NCI-H345 treated with DMSO at 0.1 percent for 48 hours (cell line): ENCODE data around the gene NOTO.
"Not testable (repeated sequence)": the region's sequence is repeated elsewhere in the genome, so short reads cannot be mapped to it uniquely, and the experiment has no call there.

Experiments
- DNase-seq: peaks from one replicate; lab custom pipeline; 2025; ENCODE audit not compliant: unreplicated experiment; lab: John Stamatoyannopoulos, UW

NOTO gene

DNA sequence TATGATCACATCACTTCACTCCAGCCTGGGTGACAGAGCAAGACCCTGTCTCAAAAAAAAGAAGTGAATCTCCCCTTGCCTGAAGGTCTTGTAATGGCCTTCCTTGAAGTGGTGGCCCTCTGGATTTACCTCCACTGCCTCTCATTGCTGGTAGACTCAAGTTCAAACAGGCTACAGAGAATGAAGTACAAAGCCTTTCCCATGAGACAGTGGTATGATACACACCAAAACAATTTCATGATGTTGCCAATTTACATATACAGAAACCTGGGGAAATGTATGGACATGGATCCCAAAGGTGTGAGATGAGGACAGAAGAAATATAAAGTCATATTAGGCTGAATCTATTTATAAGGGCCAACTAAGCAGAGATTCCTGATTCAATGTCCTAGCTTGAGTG, 4.8 kb upstream of the NOTO start:
- no peak for DNase-seq

DNA sequence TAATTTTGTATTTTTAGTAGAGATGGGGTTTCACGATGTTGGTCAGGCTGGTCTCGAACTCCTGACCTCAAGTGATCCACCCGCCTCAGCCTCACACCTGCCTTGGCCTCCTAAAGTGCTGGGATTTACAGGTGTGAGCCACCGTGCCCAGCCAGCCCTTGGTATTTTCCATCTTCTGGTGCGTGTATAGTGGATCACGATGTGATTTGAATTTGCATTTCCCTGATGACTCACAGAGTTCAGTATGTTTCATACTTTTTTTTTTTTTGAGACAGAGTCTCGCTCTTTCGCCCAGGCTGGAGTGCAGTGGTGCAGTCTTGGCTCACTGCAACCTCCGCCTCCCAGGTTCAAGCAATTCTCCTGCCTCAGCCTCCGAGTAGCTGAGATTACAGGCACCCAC, 2.1 kb upstream of the NOTO start:
- not testable (repeated sequence) for DNase-seq

DNA sequence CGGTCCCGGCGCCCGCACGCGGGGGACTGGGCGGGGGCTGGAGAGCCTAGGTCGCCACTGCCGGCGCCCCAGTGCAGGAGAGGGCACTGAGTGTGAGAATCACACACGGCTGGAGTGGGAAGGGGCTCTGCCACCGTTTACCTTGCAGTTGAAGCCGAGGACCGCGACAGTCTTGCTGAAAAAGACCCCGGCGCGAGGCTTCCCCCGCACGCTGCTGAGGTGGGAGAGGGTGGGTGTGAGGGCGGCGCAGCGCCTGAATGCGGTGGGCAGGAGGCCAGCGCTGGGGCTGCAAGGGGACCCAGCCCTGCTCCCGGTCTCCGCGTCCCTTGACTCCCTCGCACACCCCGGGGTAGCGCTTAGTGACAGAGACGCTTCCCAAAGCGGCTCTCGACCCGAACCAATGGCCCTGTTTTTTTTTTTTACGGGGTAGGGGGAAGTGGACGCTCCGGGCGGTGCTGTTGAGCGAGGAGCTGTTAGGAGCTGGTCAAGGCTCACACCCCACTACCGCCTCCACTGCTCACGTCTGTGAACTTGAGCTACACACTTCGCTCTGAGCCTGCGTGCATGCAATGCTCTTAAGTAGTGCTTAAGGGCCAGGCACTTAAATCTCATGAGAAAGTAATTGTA, 794 bp downstream of the NOTO start:
- no peak for DNase-seq

DNA sequence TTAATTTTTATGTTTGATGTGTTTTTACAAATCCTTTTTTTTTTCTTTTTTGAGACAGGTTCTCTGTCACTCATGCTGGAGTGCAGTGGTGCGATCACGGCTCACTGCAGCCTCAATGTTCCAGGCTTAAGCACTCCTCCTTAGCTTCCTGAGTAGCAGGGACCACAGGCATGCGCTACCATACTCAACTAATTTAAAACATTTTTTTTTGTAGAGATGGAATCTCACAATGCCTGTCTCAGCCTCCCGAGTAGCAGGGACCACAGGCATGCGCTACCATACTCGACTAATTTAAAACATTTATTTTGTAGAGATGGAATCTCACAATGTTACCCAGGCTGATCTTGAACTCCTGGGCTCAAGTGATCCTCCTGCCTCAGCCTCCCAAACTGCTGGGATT, 3.2 kb downstream of the NOTO start:
- no peak for DNase-seq

DNA sequence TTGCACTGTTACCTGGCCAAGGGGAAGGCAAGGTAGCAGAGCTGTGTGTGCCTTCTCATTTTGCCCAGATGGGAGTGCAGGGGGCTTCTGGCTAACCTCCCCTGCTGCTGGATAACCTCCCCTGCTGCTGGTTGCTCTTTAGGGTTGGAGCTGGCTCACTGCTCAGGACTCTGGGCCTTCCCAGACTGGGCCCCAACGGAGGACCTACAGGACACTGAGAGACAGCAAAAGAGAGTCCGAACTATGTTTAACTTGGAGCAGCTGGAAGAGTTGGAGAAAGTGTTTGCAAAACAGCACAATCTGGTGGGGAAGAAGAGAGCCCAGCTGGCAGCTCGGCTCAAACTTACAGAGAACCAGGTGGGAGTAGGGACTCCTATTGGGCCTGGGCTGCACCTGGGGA, 5.9 kb downstream of the NOTO start:
- DNase-seq, result no peak

DNA sequence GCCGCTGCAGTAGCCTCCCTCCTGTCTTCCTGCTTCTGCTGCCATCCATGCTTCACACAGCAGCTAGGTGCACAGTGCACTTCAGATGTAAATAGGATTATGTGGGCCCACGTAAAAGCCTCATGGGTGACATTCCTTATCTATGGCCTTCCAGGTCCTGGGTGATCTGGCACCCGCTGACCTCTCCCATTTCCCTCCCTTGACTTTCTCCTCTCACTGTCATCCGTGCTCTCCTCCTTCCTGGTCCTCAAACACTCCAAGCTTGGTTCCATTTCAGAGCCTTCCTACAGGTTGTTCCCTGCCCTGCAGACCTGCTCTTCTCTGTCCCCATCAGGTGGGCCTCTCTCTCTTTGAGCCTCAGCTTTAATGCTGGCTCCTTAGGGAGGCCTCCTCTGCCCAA, 7.6 kb downstream of the NOTO start:
- no peak for DNase-seq

DNA sequence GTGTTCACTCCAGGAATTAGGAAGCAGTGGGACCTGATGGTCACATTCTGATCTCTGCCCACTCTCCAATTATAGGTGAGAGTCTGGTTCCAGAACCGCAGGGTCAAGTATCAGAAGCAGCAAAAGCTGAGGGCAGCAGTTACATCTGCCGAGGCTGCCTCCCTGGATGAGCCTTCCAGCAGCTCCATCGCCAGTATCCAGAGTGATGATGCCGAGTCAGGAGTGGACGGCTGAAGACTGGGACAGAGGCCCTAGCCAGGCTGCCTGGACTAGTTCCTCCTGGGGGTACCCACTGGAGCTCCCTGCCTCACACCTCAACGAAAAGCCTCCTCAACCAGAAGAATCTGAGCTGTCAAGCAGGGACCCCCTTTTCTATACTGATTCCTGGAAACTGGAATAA, 8.3 kb downstream of the NOTO start:
- no peak for DNase-seq

DNA sequence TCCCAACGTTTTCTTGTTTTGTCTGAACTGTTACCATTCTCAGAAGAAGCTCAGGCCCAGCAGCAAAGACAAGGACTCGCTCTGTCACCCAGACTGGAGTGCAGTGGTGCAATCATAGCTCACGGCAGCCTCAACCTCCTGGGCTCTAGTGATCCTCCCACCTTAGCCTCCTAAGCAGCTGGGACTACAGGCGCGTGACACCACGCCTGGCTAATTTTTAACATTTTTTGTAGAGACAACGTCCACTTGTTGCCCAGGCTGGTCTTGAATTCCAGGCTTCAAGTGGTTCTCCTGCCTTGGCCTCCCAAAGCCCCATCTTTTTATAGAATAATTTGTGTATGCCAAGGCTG, 9.7 kb downstream of the NOTO start:
- DNase-seq, result no peak

DNA sequence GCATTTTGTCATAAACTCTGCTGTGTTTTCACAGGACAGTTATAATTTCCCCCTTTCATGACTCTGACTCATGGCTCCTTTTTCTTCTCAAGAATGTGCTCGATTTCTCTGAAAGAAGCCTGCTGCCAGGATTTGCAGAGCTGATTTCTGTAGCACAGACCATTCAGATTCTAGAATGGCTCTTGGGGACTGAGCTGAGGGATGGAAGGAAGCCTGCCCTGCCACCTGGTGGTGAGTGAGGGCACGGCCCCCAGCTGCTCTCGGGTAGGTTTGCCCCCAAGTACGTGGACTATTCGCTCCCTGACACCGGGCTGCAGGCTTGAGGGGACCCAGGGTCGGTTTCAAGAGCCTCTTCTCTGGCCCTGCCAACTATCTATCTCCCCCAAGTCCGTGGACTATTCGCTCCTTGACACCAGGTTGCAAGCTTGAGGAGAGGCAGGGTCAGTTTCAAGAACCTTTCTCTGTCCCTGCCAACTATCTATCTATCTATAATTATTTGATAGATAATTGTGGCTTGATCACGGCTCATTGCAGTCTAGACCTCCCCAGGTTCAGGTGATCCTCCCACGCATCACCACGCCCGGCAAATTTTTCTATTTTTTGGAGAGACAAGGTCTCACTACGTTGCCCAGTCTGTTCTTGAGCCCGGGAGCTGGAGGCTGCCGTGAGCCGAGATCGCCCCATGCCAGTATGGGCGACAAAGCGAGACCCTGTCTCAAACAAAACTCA, 10.2 kb downstream of the NOTO start:
- DNase-seq, result peak; percentile 28

DNA sequence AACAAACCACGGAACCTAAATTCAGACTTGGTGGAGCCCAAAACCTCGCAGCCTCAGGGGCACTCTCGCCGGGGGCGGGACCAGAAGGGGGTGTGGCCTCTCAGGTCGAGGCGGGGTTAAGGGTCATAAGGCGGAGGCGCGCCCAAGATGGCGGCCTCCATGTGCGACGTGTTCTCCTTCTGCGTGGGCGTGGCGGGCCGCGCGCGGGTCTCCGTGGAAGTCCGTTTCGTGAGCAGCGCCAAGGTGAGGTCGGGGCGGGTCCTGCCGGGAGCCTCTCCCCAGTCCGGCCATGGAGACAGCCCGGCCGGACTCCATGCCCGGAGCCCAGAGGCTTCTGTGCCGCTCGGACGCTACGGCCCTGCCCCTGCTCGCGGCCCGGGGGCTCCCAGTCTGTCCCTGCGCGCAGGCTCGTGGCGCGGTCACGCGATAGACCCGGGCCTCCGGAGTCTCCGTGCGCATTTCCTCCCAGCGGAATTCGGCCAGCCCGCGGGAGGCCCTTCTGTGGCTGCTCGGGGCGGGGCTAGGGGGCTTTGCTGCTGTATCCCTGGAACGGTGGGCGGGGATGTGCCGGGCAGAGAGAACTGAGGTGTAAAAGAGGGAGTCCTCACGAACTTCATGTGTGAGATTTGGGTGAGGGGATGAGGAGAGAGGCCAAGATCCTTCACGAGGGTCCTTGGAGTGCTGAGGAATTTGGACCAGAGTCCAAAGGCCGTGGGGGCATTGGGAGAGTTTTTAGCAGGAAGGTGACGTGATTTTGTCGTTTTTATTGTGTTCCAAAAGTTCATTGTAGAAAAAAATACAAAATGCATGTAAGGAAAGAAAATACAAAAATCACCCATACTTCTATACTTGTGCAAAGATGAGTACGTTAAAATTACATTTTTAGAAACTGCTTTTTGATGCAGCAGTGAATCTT, 12.0 kb downstream of the NOTO start, which contains the start of gene SMYD5:
Gene SMYD5, plus strand, starts transcription at position 126 of the 916 bp plus-strand sequence. Its CDS starts 22 bp downstream, at position 148.
- peak; percentile 56 for DNase-seq

DNA sequence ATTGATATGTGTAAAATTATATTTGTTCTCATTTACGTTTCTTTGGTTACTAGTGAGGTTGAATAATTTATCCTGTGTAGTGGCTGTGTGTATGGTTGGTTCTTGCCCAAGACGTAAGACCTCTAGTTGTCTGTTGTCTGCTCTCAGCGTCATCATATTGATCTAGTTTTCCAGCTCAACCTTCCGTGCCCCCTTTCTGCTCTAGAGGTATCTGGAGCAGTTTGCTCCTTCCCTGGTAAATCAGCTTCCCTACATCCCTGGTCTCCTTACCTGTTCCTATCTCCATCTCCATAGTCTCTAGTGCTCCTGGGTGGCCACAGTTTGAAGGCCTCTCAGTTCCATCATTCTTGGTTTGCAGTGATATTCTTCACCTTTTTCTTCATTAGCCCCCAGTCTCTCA, 12.9 kb downstream of the NOTO start:
- DNase-seq, result no peak

DNA sequence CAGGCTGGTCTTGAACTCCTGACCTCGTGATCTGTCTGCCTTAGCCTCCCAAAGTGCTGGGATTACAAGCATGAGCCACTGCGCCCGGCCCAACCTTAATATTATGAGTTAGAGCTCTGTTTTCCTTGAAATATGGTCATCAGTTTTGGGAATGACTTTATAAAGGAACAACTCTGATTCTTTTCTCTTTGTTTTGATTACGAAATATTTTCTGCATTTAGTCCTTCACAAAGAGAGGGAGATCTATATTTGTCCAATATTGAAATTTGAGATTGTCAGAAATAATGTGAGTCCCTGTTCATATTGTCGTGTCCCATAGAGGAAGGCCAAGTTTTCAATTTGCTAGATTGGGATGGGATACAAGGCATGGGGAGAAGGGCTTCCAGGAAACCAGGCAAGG, 14.8 kb downstream of the NOTO start:
- no peak for DNase-seq

DNA sequence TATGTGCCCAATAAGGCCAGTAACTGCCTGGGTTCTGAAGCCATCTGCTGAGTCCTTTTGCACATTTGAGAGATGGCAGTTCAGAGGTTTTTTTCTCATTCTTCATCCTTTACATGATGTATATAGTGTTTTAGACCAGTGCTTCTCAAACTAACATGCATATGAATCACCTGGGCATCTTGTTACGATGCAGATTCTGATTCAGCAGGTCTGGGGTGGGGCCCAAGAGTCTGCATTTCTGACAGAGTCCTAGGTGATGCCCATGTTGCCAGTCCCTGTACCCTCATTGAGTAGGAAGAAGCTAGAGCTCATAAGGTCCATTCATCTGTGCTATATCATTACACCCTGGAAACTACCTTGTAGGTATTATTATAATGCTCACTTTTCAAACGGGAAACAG, 15.5 kb downstream of the NOTO start:
- no peak for DNase-seq

DNA sequence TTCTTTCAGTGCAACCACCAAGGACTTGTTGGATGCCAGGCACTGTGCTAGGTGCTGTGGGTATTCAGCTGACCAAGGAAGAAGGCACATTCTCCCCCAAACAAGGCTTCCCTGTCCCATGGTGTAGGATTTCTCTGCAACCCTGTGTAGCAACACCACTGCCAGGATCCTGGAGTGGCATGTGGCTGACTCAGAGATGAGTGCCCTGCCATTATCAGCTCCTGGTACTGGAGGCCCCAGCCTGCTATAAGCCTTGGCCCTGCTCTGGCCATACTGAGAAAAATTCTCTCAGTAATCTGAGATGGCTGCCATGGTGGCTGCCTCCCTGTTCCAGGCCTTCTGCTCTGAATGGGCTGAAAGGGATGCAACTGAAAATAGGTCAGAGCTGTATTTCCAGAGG, 15.9 kb downstream of the NOTO start:
- DNase-seq, result no peak

DNA sequence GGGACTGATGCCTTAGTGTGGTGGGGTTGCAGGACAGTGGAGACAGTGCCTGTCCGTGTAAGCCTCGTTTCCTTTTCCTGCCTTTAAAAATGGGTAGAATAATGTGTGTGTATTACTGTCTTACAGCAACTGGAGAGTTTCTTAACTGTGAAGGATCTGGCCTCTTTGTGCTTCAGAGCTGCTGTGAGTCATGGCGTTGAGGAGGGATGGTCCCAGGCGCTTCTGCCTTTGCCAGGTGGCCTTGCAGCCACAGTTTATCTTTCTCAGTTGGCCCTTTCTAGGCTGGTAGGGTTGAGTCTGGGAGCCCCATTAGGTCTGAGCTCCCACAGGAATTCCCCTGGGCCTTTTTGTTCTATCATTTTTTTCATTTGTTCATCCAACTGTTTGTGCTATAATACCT, 21.4 kb downstream of the NOTO start:
- DNase-seq, result no peak

DNA sequence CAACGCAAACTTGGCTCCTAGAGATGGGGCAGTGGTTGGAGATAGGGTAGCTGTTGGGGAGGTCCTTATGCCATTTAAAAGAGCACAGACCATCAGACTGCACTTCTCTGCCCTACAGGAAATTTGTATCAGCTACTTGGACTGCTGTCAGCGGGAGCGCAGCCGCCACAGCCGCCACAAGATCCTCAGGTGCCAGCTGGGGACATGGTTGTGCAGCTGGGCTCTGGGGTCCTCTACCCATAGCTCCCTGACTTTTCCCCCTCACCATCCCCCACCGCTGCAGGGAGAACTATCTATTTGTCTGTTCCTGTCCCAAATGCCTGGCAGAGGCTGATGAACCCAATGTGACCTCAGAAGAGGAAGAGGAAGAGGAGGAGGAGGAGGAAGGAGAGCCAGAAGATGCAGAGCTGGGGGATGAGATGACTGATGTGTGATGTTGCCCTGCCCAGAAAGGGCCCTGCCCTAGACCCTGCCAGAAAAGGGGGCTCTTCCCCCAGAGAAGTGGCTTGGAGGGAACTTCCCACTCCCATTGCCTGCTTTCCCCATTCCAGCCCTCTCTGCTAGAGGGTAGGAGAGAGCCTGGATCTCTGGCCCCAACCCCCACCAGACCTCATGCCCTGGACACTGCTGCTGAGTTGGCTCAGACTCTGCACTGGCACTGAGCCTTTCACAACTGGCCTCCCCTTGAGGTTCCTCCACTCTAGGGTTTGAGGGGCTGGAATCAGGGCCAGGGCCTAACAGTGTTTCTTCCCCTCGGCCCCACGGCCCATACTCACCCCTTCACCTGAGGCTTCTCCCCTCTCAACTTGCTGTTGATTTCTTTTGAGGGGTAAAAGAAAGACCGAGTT, 23.4 kb downstream of the NOTO start:
- no peak for DNase-seq

DNA sequence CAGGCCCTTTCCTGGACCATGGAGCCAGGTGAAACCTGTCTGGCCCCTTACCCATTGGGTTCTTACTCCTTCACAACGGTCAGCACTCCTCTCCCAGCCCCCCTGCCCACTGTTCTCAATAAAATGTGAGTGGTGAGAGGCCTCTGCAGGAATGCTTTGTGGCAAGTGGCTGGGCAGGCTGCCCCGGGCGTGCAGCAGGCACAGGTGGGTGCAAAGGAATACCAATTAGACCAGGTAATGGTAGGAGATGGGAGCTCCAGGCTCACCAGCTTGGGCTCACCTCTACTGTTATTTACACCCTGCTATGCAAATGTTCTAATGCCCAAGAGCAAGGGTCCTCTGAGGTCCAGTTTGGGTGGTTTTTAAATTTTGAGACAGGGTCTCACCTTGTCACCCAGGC, 24.7 kb downstream of the NOTO start:
- DNase-seq, result no peak

DNA sequence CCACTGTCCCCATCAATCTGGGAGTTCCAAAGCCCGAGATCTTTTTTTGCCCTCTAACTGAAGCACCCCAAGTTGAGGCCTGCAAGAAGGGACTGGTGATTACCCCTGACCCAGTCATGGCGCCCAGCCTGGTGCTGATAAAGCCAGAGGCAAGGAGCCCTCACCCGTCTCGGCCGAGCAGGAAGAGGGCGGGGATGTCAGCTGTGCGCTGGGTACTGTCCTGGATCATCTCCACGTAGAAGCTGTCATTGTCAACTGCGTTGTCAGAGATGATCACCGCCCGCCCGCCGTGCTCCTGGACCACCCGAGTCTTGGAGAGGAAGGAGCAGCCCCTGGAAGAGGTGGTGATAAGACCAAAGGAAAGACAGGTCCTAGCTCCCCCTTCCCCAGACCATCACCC, 26.3 kb downstream of the NOTO start:
- DNase-seq, result no peak

DNA sequence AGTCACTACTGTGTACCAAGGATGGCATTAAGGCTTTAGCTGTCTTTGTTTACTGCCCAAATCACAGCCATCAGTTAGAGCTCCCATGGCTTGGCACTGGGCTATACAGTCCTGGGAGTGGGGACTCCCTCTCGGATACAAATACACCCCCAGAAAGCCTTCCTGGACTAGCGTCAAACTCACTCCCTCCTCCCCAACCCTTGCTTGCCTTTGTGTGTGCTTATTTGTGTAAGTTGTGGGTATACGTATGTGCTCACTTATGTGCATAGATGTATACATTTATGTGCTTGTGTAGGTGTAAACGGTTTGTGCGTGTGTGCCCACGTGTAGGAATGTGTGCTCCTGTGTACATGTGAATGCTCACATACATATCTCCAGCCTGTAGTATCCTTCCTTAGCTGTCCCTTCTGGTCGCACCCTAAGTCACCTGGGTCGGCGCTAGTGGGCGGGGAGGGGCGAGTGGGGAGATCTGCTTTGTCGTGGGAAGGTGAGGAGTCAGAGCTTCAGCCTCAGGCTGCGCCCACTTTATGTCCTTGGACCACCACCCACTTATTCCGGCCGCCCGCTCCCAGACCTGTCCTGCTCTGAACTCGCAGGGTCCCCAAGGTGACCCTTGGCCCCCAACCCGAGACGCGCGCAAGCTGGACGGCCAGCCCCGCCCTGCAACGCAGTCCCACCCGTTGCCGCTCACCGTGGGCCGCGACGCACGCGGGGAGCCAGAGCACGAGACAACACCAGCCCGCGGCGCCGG, 30.2 kb downstream of the NOTO start:
- DNase-seq, result no peak

DNA sequence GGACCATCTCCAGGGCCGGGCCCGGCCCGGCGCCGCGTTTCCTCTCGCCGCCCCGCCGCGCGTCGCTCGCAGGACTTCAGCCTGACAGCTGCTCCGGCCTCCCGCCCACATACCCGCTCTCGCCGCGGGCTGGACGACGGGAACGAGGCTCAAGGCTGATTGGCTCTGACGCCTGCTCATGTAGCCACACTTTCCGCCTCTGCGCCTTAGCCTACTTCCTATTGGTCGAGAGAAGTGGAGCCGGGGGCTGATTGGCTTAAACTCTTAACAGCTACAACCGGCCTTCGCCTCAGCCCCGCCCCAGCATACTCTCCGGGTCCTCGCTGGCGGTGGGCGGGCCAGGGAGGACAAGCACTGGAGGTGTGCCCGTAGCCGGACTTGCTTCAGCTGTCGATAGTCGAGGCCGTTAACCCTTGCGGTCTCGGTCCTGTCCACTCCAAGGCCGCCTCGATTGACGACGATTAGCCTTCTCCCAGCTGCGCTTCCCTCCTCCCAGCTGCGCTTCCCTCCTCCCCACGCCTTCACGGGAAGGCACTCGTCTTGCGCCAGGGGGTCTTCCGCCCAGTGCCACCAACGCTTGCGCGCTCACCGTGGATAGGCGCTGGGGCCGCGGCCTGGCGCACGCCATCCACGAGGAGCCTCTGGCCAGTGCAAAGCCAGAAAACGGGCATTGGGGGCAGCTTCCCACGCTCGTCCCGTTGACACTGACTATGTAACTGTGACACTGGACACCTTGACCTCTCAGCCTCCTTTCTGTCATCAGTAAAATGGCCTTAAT, 31.0 kb downstream of the NOTO start, which contains the start of gene PRADC1:
Gene PRADC1, minus strand, starts transcription at position 86 of the 778 bp plus-strand sequence. Its CDS starts 79 bp downstream, at position 7.
- DNase-seq, result peak; percentile 98
